Naive thymus-derived CD4-positive, alpha-beta T cell (primary cell): ENCODE measurements around the gene KRT14. TPM values are rescaled to one million over a fixed set of nuclear protein-coding genes. Genes with fewer than 3 reads are reported as not detected.

Experiments used
- ATAC-seq: fragments of 150-1000 bp; cut with Tn5 transposase; 2 replicates; pipeline ENCODE4 v1.10.0; 2021; ENCODE audit warnings: mild to moderate bottlenecking, moderate library complexity
- CTCF ChIA-PET: fragments of 350-600 bp; sonication (Branson Sonifier 250); formaldehyde crosslinking; loops from one replicate; lab custom pipeline; 2021; ENCODE audit warnings: antibody characterized with exemption; lab: Charles Lee
- POLR2A ChIA-PET: fragments of 350-600 bp; sonication (Branson Sonifier 250); formaldehyde crosslinking; loops from one replicate; lab custom pipeline; 2021; ENCODE audit warnings: antibody characterized with exemption, inconsistent platforms; lab: Charles Lee
- DNase-seq, 9 donors: peaks; one replicate each; pipeline versions ENCODE4 v3.0.0 to v3.0.0-alpha.2; 2020 to 2022; ENCODE audit warnings: mixed read lengths in 1 of 9
- H3K27ac ChIP-seq: one replicate; pipeline ENCODE4 v1.7.0; 2013; ENCODE audit warnings: mild to moderate bottlenecking, low read depth, low read length, moderate library complexity
- H3K27me3 ChIP-seq, 2 donors: one replicate each; pipeline ENCODE4 v1.7.0; 2013; ENCODE audit warnings: low read length in 2 of 2, mild to moderate bottlenecking in 2 of 2, moderate library complexity in 2 of 2; ENCODE audit not compliant: control insufficient read depth in 2 of 2, insufficient read depth in 2 of 2
- H3K36me3 ChIP-seq, 3 experiments: 1 replicate in 2 of 3; 2 replicates in 1 of 3; pipeline ENCODE4 v1.7.0; 2013; ENCODE audit warnings: low read length in 3 of 3, mild to moderate bottlenecking in 3 of 3, moderate library complexity in 1 of 3; ENCODE audit not compliant: insufficient read depth in 3 of 3, control insufficient read depth in 2 of 3
- H3K4me1 ChIP-seq, 2 donors: one replicate each; pipeline ENCODE4 v1.7.0; 2013; ENCODE audit warnings: low read length in 2 of 2, mild to moderate bottlenecking in 2 of 2, moderate library complexity in 1 of 2; ENCODE audit not compliant: control insufficient read depth in 2 of 2, insufficient read depth in 2 of 2
- H3K4me3 ChIP-seq: 2 replicates; pipeline ENCODE4 v1.7.0; 2013; ENCODE audit warnings: mild to moderate bottlenecking, low read length
- H3K9me3 ChIP-seq, 3 experiments: 1 replicate in 2 of 3; 2 replicates in 1 of 3; pipeline ENCODE4 v1.7.0; 2013; ENCODE audit warnings: low read length in 3 of 3; ENCODE audit not compliant: control insufficient read depth in 2 of 3
- H3K27ac Mint-ChIP-seq, 9 donors: one replicate each; pipeline ENCODE4 v1.8.0; 2020 to 2022; ENCODE audit warnings: mixed read lengths in 9 of 9, mild to moderate bottlenecking in 8 of 9, moderate library complexity in 5 of 9, inconsistent platforms in 2 of 9
- H3K27me3 Mint-ChIP-seq, 5 donors: one replicate each; pipeline ENCODE4 v1.8.0; 2021 to 2022; ENCODE audit warnings: mixed read lengths in 5 of 5, mild to moderate bottlenecking in 1 of 5
- H3K36me3 Mint-ChIP-seq, 5 donors: one replicate each; pipeline ENCODE4 v1.8.0; 2020 to 2022; ENCODE audit warnings: mixed read lengths in 5 of 5, mild to moderate bottlenecking in 3 of 5, inconsistent platforms in 1 of 5
- H3K4me1 Mint-ChIP-seq, 7 donors: one replicate each; pipeline ENCODE4 v1.8.0; 2020 to 2022; ENCODE audit warnings: mixed read lengths in 7 of 7, mild to moderate bottlenecking in 3 of 7, inconsistent platforms in 1 of 7
- H3K4me3 Mint-ChIP-seq, 10 donors: one replicate each; pipeline ENCODE4 v1.8.0; 2020 to 2022; ENCODE audit warnings: mild to moderate bottlenecking in 10 of 10, mixed read lengths in 10 of 10, moderate library complexity in 6 of 10, inconsistent platforms in 2 of 10
- H3K9me3 Mint-ChIP-seq, 11 donors: one replicate each; pipeline ENCODE4 v1.8.0; 2020 to 2022; ENCODE audit warnings: mixed read lengths in 11 of 11, mild to moderate bottlenecking in 4 of 11, inconsistent platforms in 1 of 11, moderate library complexity in 1 of 11
- intact Hi-C, 2 donors: fragments of 100-400 bp; cut with micrococcal nuclease; formaldehyde crosslinking; loops; one replicate each; pipeline ENCODE4 v1.15.1; 2023
- polyA plus RNA-seq, 2 donors: library from polyadenylated mRNA; unstranded; fragments of 300-500 nt; fragmentation: Illumina TruSeq; gene quantifications; one replicate each; pipeline ENCODE4 v1.2.3, GENCODE V29; 2021
- total RNA-seq, 6 experiments: library from RNA in 5 of 6; stranded (reverse) in 5 of 6; gene quantifications; 1 replicate in 5 of 6; 2 replicates in 1 of 6; pipeline ENCODE4 v1.2.3 and lab custom pipeline; 2021 to 2026

KRT14 gene
- total and polyA plus RNA-seq, 7 experiments from 2014 or later, result not detected

DNA sequence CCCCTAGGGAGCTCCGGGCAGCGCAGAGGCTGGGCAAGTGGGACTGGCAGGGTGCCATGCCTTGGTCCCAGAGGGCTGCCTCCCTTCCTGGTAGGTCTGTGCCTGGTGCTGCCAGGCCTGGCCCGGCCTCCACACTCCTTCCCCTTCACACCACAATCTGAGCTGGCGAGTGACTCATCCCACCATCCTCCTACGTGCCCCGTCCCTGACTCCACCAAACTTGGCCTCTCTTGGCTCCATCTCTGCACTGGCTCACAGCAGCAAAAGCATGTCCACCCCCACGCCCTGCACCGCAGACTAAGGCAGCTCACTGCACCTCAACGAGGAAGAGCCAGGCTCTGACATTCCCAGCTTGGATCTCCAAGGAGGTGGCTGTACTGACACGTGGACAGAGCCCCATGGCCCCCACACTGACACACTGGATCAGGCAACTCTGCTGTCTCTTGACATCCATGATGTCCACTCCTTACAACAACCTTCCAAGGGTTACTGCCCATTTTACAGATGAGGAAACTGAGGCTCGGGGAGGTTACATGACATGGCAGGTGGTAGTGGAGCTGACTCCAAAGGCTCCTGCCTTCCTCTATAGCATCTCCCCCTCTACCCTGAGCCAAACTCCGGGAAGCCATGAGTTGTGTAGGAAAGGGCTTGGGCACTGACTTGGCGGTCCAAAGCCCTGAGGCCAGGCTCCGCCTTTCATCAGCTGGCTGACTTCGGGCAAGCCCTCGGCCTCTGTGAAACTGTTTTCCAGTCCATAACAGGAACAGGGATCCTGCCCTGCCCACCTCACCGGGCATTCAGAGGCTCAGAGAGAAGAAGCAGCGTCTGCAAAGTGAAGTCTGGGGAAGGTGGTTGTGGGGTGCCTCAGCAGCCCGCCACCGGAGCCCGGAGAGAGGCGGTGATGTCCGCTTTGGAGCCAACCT lies 38.5 kb downstream of the KRT14 start:
- intact Hi-C loops, result loop anchor here (1.0 to 2.0 kb wide), 2 partner anchors 31 to 226 kb away; no protein-coding TSS in a partner anchor
- peak overlapping the region; percentile 43 for H3K4me3 ChIP-seq
- Mint-ChIP-seq H3K9me3 (peaks cover 0 to 7% (median 1%) of the 10 kb centered on the region in 11 donors), H3K4me3 (peak overlapping the region in 6 of 10 donors; percentile 52 to 77 (median 74)), H3K27ac (peak overlapping the region in 2 of 9 donors; percentile 13 to 31), H3K27me3 (peaks cover 0 to 11% (median 5%) of the 10 kb centered on the region in 5 donors), H3K4me1 (peaks cover 8 to 18% (median 14%) of the 10 kb centered on the region in 7 donors), H3K36me3 (peaks cover 0 to 5% (median 0%) of the 10 kb centered on the region in 5 donors)
- no peaks in the 10 kb centered on the region for H3K9me3 ChIP-seq
- DNase-seq (peak in 1 of 9 donors; percentile 73), ATAC-seq (peak; percentile 14)
- no peaks in the 10 kb centered on the region for H3K36me3 ChIP-seq
- H3K4me1 ChIP-seq, result peaks cover 10 to 17% of the 10 kb centered on the region in 2 donors
- no peaks in the 10 kb centered on the region for H3K27me3 ChIP-seq
- H3K27ac ChIP-seq, result no peak overlapping the region
- POLR2A ChIA-PET, result interaction anchor here (0.7 to 2.6 kb wide), 3 partner anchors 140 to 729 kb away, joined by 3 to 11 read pairs (median 3); partner anchors contain the start of gene EIF1
- CTCF ChIA-PET, result interaction anchor here (0.7 to 5.7 kb wide), 23 partner anchors 9 to 691 kb away, joined by 3 to 69 read pairs (median 6); partner anchors contain the start of gene KRTAP16-1

DNA sequence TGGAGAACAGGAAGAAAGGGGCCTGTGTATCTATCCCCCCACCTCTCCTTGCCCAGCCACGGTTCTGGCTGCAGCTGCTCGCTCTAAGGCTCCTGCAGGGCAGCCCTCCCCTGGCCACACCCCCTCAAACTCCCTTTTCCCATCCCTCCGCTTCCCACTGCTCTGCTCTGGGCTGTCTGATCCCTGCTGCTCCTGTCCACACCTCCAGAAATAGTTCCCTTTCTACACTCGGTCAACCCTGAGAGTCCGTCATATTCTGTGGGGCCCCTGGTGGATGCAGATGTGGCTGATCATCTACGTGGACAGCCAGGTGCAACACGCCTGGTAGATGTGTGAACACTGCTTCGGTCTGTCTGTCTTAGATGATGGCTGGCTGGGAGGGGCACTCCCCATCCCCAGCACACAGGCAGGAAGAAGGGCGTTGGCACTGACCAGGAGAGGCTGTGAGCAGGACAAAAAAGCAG lies 39.3 kb downstream of the KRT14 start:
- Histone ChIP-seq H3K4me3 (no peak overlapping the region), H3K27ac (no peak overlapping the region), H3K9me3 (no peaks in the 10 kb centered on the region), H3K36me3 (no peaks in the 10 kb centered on the region), H3K27me3 (no peaks in the 10 kb centered on the region), H3K4me1 (peaks cover 10 to 17% of the 10 kb centered on the region in 2 donors)
- peaks cover 0 to 7% (median 1%) of the 10 kb centered on the region in 11 donors for H3K9me3 Mint-ChIP-seq
- H3K4me3 Mint-ChIP-seq, result peak overlapping the region in 1 of 10 donors; percentile 19
- peaks cover 5 to 18% (median 10%) of the 10 kb centered on the region in 7 donors for H3K4me1 Mint-ChIP-seq
- ATAC-seq (no peak), DNase-seq (no peak)
- peaks cover 0 to 10% (median 0%) of the 10 kb centered on the region in 5 donors for H3K27me3 Mint-ChIP-seq
- POLR2A ChIA-PET, result no interaction called here
- peaks cover 0 to 5% (median 0%) of the 10 kb centered on the region in 5 donors for H3K36me3 Mint-ChIP-seq
- intact Hi-C loops, result no loop called here
- peak overlapping the region in 1 of 9 donors; percentile 18 for H3K27ac Mint-ChIP-seq
- CTCF ChIA-PET, result interaction anchor here (3.9 to 5.7 kb wide), 3 partner anchors 101 to 639 kb away, joined by 31 to 69 read pairs (median 45); no protein-coding TSS in a partner anchor

DNA sequence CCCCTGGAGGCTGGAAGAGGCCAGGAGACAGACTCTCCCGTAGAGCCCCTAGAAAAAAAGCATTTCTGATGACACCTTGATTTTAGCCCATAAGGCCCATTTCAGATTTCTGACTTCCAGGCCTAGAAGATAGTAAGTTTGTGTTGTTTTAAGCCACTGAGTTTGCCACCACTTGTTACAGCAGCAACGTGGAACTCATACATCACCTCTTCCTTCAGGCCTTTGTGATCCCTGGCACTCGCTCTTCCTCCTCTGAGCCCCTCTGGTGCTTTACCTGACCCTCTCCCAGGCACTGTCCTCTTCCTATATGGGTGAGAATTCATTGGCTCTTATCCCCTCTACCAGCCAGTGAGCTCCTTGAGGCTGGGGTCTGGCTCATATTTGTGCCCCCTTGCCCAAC lies 39.9 kb downstream of the KRT14 start:
- intact Hi-C loops, result no loop called here
- Mint-ChIP-seq H3K9me3 (peaks cover 0 to 7% (median 1%) of the 10 kb centered on the region in 11 donors), H3K36me3 (peaks cover 0 to 5% (median 0%) of the 10 kb centered on the region in 5 donors), H3K4me3 (no peak overlapping the region), H3K27me3 (peaks cover 0 to 7% (median 0%) of the 10 kb centered on the region in 5 donors), H3K27ac (no peak overlapping the region), H3K4me1 (peaks cover 4 to 18% (median 10%) of the 10 kb centered on the region in 7 donors)
- H3K4me3 ChIP-seq, result no peak overlapping the region
- no peaks in the 10 kb centered on the region for H3K27me3 ChIP-seq
- DNase-seq (no peak), ATAC-seq (no peak)
- peaks cover 10 to 17% of the 10 kb centered on the region in 2 donors for H3K4me1 ChIP-seq
- ChIA-PET POLR2A (no interaction called here), CTCF (interaction anchor here (3.9 kb wide), 1 partner anchor 639 kb away, joined by 31 read pairs; no protein-coding TSS in a partner anchor)
- H3K36me3 ChIP-seq, result no peaks in the 10 kb centered on the region
- no peak overlapping the region for H3K27ac ChIP-seq
- H3K9me3 ChIP-seq, result no peaks in the 10 kb centered on the region

GRCh38 chr17:41545829-41546410 lies 40.8 kb downstream of the KRT14 start:
- peaks cover 10 to 17% of the 10 kb centered on the region in 2 donors for H3K4me1 ChIP-seq
- CTCF ChIA-PET, result no interaction called here
- H3K36me3 ChIP-seq, result no peaks in the 10 kb centered on the region
- Mint-ChIP-seq H3K36me3 (peaks cover 0 to 5% (median 0%) of the 10 kb centered on the region in 5 donors), H3K4me3 (no peak overlapping the region), H3K27ac (no peak overlapping the region), H3K27me3 (peaks cover 0 to 9% (median 0%) of the 10 kb centered on the region in 5 donors), H3K9me3 (peaks cover 0 to 7% (median 1%) of the 10 kb centered on the region in 11 donors), H3K4me1 (peaks cover 4 to 18% (median 10%) of the 10 kb centered on the region in 7 donors)
- intact Hi-C loops, result no loop called here
- no peak overlapping the region for H3K4me3 ChIP-seq
- ATAC-seq (no peak), DNase-seq (no peak)
- no peak overlapping the region for H3K27ac ChIP-seq
- POLR2A ChIA-PET, result no interaction called here
- H3K9me3 ChIP-seq, result no peaks in the 10 kb centered on the region
- H3K27me3 ChIP-seq, result no peaks in the 10 kb centered on the region

DNA sequence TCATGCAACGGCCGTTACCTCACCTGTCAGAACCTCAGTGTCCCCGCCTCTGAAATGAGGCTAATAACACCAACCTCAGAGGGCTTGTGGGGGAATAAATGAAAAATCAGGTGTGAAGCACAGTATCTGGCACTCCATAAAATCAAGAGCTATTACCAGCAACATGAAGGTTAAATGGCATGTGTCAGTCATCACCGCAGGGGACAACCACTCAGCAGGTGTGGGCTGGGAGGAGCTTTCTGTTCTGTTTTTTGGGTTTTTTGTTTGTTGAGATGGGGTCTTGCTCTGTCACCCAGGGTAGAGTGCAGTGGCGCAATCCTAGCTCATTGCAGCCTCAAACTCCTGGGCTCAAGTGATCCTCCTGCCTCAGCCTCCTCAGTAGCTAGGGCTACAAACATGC lies 41.8 kb downstream of the KRT14 start:
- Mint-ChIP-seq H3K36me3 (peaks cover 0 to 5% (median 0%) of the 10 kb centered on the region in 5 donors), H3K27me3 (peaks cover 0 to 9% (median 0%) of the 10 kb centered on the region in 5 donors), H3K4me3 (no peak overlapping the region), H3K9me3 (peaks cover 0 to 7% (median 1%) of the 10 kb centered on the region in 11 donors), H3K4me1 (peaks cover 4 to 18% (median 10%) of the 10 kb centered on the region in 7 donors), H3K27ac (no peak overlapping the region)
- H3K27ac ChIP-seq, result no peak overlapping the region
- no peaks in the 10 kb centered on the region for H3K36me3 ChIP-seq
- no peak overlapping the region for H3K4me3 ChIP-seq
- ChIA-PET POLR2A (interaction anchor here (0.6 kb wide), 1 partner anchor 1324 kb away, joined by 3 read pairs; no protein-coding TSS in a partner anchor), CTCF (interaction anchor here (0.7 kb wide), 1 partner anchor 347 kb away, joined by 5 read pairs; no protein-coding TSS in a partner anchor)
- H3K9me3 ChIP-seq, result no peaks in the 10 kb centered on the region
- no peaks in the 10 kb centered on the region for H3K27me3 ChIP-seq
- DNase-seq, result no peak
- peaks cover 10 to 16% of the 10 kb centered on the region in 2 donors for H3K4me1 ChIP-seq
- ATAC-seq, result no peak
- intact Hi-C loops, result no loop called here

GRCh38 chr17:41544491-41544892 lies 42.2 kb downstream of the KRT14 start:
- H3K27me3 ChIP-seq, result no peaks in the 10 kb centered on the region
- peaks cover 0 to 5% (median 0%) of the 10 kb centered on the region in 5 donors for H3K36me3 Mint-ChIP-seq
- H3K27me3 Mint-ChIP-seq, result peaks cover 0 to 9% (median 0%) of the 10 kb centered on the region in 5 donors
- peaks cover 4 to 17% (median 7%) of the 10 kb centered on the region in 7 donors for H3K4me1 Mint-ChIP-seq
- H3K36me3 ChIP-seq, result no peaks in the 10 kb centered on the region
- H3K4me3 ChIP-seq, result no peak overlapping the region
- no peaks in the 10 kb centered on the region for H3K9me3 ChIP-seq
- POLR2A ChIA-PET, result interaction anchor here (0.6 kb wide), 1 partner anchor 1324 kb away, joined by 3 read pairs; no protein-coding TSS in a partner anchor
- ATAC-seq, result no peak
- no peak for DNase-seq
- peaks cover 9 to 12% of the 10 kb centered on the region in 2 donors for H3K4me1 ChIP-seq
- CTCF ChIA-PET, result interaction anchor here (0.7 kb wide), 1 partner anchor 347 kb away, joined by 5 read pairs; no protein-coding TSS in a partner anchor
- peaks cover 0 to 7% (median 1%) of the 10 kb centered on the region in 11 donors for H3K9me3 Mint-ChIP-seq
- intact Hi-C loops, result no loop called here
- no peak overlapping the region for H3K4me3 Mint-ChIP-seq
- no peak overlapping the region for H3K27ac Mint-ChIP-seq
- no peak overlapping the region for H3K27ac ChIP-seq
